D721Med (cell line): ENCODE data around the gene PRKCZ.

Experiments
- DNase-seq: peaks from one replicate; pipeline ENCODE4 v3.0.0; 2011; ENCODE audit warnings: low spot score; ENCODE audit not compliant: insufficient read length
- FAIRE-seq: peaks from 2 replicates; lab custom pipeline; 2011; peaks lifted over from hg19 to GRCh38; lab: Jason Lieb, UNC
- CTCF ChIP-seq: IDR thresholded peaks from 2 replicates; pipeline ENCODE4 v1.5.1; 2012; ENCODE audit warnings: mild to moderate bottlenecking, control low read depth; ENCODE audit not compliant: insufficient read depth; ENCODE audit errors: missing control alignments

The PRKCZ gene

GRCh38 chr1:2095981-2096736 lies 45.9 kb downstream of the PRKCZ start:
- FAIRE-seq (no peak), DNase-seq (no peak)
- no peak for TF ChIP-seq CTCF

- DNase-seq (no peak), FAIRE-seq (no peak)
- TF ChIP-seq CTCF: no peak
These were observed 47.4 kb downstream of the PRKCZ start for GRCh38 chr1:2097386-2098300.

- FAIRE-seq (no peak), DNase-seq (no peak)
- TF ChIP-seq CTCF: no peak
These were observed 48.1 kb downstream of the PRKCZ start for GRCh38 chr1:2098301-2098698.

GRCh38 chr1:2098839-2099785 lies 48.9 kb downstream of the PRKCZ start:
- FAIRE-seq (no peak), DNase-seq (no peak)
- TF ChIP-seq CTCF: no peak

- no peak for TF ChIP-seq CTCF
- DNase-seq (no peak), FAIRE-seq (no peak)
These were observed 49.9 kb downstream of the PRKCZ start for GRCh38 chr1:2099886-2100779.

GRCh38 chr1:2100780-2101108 lies 50.5 kb downstream of the PRKCZ start:
- FAIRE-seq (no peak), DNase-seq (no peak)
- TF ChIP-seq CTCF: no peak
